Muscle of back (tissue), 11 donors: Measurements from ENCODE around the gene PARVA. TPM values are rescaled to one million over a fixed set of nuclear protein-coding genes. Genes with fewer than 3 reads are reported as not detected.

ENCODE experiments used
- DNase-seq, 3 donors: peaks; one replicate each; pipeline versions ENCODE4 v3.0.0 to v3.0.0-alpha.2; 2013
- polyA plus RNA-seq, 10 donors: library from polyadenylated mRNA; unstranded; fragments of 120-200 nt; gene quantifications; one replicate each; pipeline ENCODE4 v1.2.1, GENCODE V29; 2013; ENCODE audit not compliant: insufficient read length in 10 of 10

PARVA gene
- polyA plus RNA-seq, 10 donors: 51.1 to 89.6 (median 67.8) TPM

GRCh38 chr11:12526789-12527188, 149.4 kb downstream of the PARVA start:
- no peak for DNase-seq

- DNase-seq: no peak
Observed at GRCh38 chr11:12528487-12528886, 151.1 kb downstream of the PARVA start.

- no peak for DNase-seq
Observed at GRCh38 chr11:12529041-12529440, 151.7 kb downstream of the PARVA start.

- no peak for DNase-seq
Observed at GRCh38 chr11:12529793-12530192, 152.4 kb downstream of the PARVA start.

GRCh38 chr11:12531020-12531419, 153.6 kb downstream of the PARVA start:
- DNase-seq: no peak

- DNase-seq: peak in 1 of 3 donors; percentile 34
Observed at GRCh38 chr11:12531681-12532080, 154.3 kb downstream of the PARVA start.

- DNase-seq: no peak
Observed at GRCh38 chr11:12532580-12532979, 155.2 kb downstream of the PARVA start.

GRCh38 chr11:12534549-12534948, 157.2 kb downstream of the PARVA start:
- no peak for DNase-seq

- DNase-seq: no peak
Observed at GRCh38 chr11:12535321-12535720, 157.9 kb downstream of the PARVA start.

- DNase-seq: no peak
Observed at GRCh38 chr11:12536566-12536965, 159.2 kb downstream of the PARVA start.

GRCh38 chr11:12537778-12538401, 160.5 kb downstream of the PARVA start:
- no peak for DNase-seq

- no peak for DNase-seq
Observed at GRCh38 chr11:12538889-12539421, 161.6 kb downstream of the PARVA start.

GRCh38 chr11:12539572-12539971, 162.2 kb downstream of the PARVA start:
- DNase-seq: peak in 1 of 3 donors; percentile 85

GRCh38 chr11:12540075-12540680, 162.8 kb downstream of the PARVA start:
- DNase-seq: peak in 1 of 3 donors; percentile 36

GRCh38 chr11:12540913-12541582, 163.7 kb downstream of the PARVA start:
- DNase-seq: peak; percentile 74 to 89 (median 86)

GRCh38 chr11:12541583-12542151, 164.3 kb downstream of the PARVA start:
- DNase-seq: no peak

GRCh38 chr11:12542186-12542935, 165.0 kb downstream of the PARVA start:
- no peak for DNase-seq

GRCh38 chr11:12543596-12544415, 166.4 kb downstream of the PARVA start:
- no peak for DNase-seq

GRCh38 chr11:12544986-12545775, 167.8 kb downstream of the PARVA start:
- DNase-seq: no peak

GRCh38 chr11:12546122-12546521, 168.8 kb downstream of the PARVA start:
- no peak for DNase-seq
